22Rv1 (cell line): ENCODE data around the gene GATA2.

Experiments used
- H3K27ac ChIP-seq: fragments of 450-650 bp; 2 replicates; pipeline ENCODE4 v1.5.1; 2017
- ZFX ChIP-seq: fragments of 450-650 bp; IDR thresholded peaks from 2 replicates; pipeline ENCODE4 v1.6.1; 2017; ENCODE audit warnings: antibody characterized with exemption, borderline replicate concordance
- TF ChIP-seq, protein P1 (sequence below): fragments of 450-650 bp; IDR thresholded peaks from 2 replicates; pipeline ENCODE4 v1.5.1; 2017; ENCODE audit warnings: mild to moderate bottlenecking

GATA2 gene

DNA sequence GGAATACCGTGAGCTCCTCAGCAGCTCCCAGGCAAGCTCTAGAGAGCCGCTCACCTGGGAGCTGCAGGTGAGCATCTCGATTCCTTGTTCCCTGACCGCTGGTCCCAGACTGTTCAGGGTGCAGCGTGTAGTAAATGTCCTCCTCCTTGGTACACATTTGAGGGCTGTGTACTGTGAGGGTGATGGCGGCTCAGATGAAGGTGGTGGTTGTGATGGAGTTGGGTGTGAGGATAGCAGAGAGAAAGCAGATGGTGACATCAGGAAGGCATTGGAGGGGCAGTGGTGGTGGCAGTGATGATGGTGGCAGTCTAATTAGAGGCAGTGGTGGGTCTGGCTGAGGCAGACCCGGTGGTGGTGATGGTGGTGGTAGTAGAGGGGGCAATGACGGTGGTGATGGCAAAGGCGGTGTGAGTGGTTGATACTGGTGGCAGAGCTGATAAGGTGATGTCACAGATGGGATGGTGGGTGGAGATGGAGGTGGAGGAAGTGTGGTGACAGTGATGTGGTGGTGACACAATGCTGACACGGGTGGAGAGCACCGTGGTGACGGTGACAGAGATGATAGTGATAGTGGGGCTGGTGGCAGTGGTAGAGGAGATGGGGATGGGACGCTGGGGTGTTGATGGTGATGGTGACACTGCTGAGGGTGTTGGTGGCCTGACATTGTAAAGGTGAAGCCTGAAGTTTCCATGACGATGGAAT is 26.0 kb downstream of the GATA2 start, which contains the start of gene DNAJB8:
Gene DNAJB8 (minus strand): TSS at position 51 of the 702 bp plus-strand sequence. CDS start 3,645 bp downstream, outside the sequence.
- no peak for TF ChIP-seq ZFX
- TF ChIP-seq, protein P1, sequence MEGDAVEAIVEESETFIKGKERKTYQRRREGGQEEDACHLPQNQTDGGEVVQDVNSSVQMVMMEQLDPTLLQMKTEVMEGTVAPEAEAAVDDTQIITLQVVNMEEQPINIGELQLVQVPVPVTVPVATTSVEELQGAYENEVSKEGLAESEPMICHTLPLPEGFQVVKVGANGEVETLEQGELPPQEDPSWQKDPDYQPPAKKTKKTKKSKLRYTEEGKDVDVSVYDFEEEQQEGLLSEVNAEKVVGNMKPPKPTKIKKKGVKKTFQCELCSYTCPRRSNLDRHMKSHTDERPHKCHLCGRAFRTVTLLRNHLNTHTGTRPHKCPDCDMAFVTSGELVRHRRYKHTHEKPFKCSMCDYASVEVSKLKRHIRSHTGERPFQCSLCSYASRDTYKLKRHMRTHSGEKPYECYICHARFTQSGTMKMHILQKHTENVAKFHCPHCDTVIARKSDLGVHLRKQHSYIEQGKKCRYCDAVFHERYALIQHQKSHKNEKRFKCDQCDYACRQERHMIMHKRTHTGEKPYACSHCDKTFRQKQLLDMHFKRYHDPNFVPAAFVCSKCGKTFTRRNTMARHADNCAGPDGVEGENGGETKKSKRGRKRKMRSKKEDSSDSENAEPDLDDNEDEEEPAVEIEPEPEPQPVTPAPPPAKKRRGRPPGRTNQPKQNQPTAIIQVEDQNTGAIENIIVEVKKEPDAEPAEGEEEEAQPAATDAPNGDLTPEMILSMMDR: no peak
- H3K27ac ChIP-seq: no peak within 1 kb of the TSS

DNA sequence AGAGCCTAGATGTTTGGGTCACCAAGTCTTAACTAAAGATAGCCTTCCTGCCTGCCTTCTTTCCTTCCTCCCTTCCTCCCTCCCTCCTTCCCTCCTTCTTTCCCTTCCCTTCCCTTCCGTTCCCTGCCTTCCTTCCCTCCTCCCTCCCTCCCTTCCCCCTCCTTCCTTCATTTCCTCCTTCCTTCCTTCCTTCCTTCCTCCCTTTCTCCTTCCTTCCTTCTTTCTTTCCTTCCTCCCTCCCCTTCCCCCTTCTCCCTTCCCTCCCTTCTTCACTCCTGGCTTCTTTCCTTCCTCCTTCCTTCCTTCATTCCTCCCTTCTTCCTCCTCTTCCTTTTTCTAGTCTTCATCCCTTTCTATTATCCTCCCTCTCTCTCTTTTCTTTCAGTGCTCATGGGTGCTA is 28.3 kb downstream of the GATA2 start:
- TF ChIP-seq ZFX: no peak
- TF ChIP-seq, protein P1: no peak
- H3K27ac ChIP-seq: no peak overlapping the region

DNA sequence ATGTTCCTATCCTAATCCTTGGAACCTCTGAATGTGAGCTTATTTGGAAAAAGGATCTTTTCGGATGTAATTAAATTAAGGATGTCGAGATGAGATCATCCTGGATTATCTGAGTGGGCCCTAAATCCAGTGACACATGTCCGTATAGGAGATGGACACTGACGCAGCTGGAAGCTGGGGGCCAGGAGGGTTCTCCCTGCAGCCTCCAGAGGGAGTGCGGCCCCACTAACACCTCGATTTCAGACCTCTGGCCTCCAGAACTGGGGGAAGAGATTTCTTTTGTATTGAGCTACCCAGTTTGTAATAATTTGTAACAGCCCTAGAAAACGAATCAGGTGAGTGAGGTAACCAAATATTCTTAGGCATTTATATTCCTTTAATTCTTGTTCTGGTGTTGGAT is 28.8 kb downstream of the GATA2 start:
- H3K27ac ChIP-seq: no peak overlapping the region
- TF ChIP-seq, protein P1: no peak
- TF ChIP-seq ZFX: no peak

DNA sequence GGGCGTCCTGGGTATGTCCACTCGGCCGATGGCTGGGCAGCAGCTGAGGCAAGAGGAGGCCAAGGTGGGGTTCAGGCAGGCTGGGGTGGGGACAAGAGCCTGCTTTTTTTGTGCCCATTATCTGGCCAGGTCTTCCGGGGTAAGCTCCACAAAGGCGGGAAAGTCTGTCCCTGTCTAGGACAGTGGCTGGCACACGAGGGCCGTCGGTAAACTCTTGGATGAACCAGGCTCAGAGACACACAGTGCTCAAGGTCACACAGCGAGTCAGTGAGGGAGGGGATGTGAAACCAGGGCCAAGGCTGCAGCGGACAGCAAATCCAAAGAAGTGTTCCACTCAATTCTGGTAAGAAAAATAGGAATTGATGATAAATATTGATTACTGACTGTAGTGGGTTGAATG is 29.2 kb downstream of the GATA2 start:
- TF ChIP-seq ZFX: no peak
- TF ChIP-seq, protein P1: no peak
- no peak overlapping the region for H3K27ac ChIP-seq

DNA sequence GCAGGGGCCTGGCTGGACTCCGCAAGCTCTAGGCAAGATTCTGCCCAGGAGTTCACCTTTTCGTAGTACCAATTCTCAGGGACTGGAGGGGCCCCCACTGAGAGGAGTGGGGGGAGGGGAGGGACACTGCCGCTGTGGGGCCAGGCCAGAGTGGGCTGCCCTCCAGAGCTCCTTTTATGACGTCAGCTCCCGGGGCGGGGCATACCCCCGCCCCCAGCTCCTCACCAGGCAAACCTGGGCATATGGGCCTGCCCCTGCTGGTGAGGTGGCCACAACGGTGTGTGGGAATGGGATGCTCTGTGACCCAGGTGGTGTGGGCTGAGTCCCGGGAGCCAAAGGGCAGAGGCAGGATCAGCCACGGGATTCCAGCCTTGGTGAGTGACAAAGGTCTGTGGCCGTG is 29.6 kb downstream of the GATA2 start:
- TF ChIP-seq ZFX: no peak
- TF ChIP-seq, protein P1: no peak

DNA sequence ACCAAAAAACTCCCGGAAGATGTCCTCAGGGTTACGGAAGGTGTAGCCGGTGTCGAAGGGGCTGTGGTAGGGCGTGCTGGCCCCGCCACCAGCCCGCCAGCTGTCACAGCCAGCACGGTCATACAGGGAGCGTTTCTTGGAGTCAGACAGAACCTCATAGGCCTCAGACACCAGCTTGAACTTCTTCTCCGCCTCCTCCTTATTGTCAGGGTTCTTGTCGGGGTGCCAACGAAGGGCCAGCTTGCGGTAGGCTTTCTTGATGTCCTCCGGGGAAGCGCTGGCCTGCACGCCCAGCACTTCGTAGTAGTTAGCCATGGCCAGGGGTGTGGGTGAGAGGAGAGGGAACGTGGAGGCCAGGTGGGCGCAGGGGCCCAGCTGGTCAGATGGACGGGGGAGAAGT is 30.1 kb downstream of the GATA2 start:
- TF ChIP-seq, protein P1: no peak
- TF ChIP-seq ZFX: no peak

More for the DNA sequence above, 29.6 kb downstream of the GATA2 start:
- no peak overlapping the region for H3K27ac ChIP-seq

DNA sequence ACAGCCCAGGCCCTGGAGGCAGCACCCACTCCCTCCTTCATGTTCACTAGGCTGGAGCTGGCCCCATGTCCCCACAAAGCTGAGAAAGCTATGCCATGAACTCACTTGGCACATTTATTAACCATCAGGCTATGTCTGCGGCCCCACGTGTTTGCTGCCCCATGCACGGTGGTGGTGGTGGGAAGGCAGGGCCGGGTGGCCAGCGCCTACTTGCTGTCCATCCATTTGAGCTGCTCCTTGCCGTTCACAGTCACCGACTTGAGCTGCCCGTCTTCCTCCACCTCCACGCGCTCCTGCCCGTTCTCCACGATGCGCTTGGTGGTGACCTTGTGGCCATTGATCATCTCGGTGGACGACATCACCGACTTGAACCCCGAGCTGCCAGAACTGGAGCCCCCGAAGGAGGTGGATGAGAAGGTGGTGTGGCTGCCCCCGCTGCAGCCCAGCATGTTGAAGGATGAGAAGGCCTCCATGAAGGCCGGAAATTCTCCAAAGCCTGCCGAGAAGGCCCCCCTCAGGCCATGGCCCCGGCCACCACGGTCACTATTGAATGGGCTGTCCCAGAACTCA is 30.6 kb downstream of the GATA2 start:
- TF ChIP-seq, protein P1: no peak
- TF ChIP-seq ZFX: no peak
- no peak overlapping the region for H3K27ac ChIP-seq

More for the DNA sequence above, 30.1 kb downstream of the GATA2 start:
- H3K27ac ChIP-seq: no peak overlapping the region
